Measurements from ENCODE around the gene PDE10A. TPM values are rescaled to one million over a fixed set of nuclear protein-coding genes. Genes with fewer than 3 reads are reported as not detected.
A peak's percentile ranks its signal among the peaks of the same experiment; 100 is the strongest.

Gene PDE10A
- total RNA-seq, 1 experiment from 2014 or later, result 0.31 TPM

DNA sequence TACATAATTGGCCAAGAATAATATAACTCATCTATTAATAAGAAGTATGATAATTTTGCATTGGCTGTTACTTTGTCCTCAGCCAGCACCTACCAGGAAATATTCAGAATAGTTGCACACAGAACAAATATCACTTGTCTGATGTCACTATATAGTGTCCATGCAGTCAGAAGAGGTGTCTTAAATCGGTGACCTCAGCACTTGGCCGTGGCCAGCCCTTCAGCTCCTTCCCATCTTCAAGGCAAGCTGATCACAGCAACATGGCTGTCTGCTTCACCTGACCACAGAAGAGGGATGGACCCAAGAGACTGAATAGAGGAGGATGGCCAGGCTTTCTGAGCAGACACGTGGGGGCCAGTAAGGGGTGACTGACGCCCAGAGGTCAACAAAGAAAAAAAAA lies 22.2 kb downstream of the PDE10A start:
- no peak overlapping the region for H2BK5ac ChIP-seq (ENCODE audit: insufficient read length, low read length)
- no peak overlapping the region for H3K14ac ChIP-seq (ENCODE audit: insufficient read depth, low read length)
- no peak overlapping the region for H4K8ac ChIP-seq (replicated peaks; ENCODE audit: insufficient read length, low read depth, low read length)
- H3T11ph ChIP-seq (ENCODE audit: low read length), result no peak overlapping the region
- H3K79me2 ChIP-seq (ENCODE audit: insufficient read depth, low read length), result no peaks in the 10 kb centered on the region
- H3K23me2 ChIP-seq (ENCODE audit: insufficient read length, low read depth, low read length, poor library complexity, severe bottlenecking), result no peaks in the 10 kb centered on the region
- H3K27me3 Mint-ChIP-seq (ENCODE audit: low read depth), result peaks cover 7% of the 10 kb centered on the region
- H3K4me2 ChIP-seq (ENCODE audit: insufficient read depth, insufficient read length, low read length), result no peak overlapping the region
- H2BK15ac ChIP-seq (ENCODE audit: low read depth, low read length), result no peak overlapping the region
- H3K18ac ChIP-seq (ENCODE audit: insufficient read length, low read depth, low read length), result no peak overlapping the region
- no peak overlapping the region for H3K4me3 Mint-ChIP-seq
- no peak overlapping the region for H2BK120ac ChIP-seq (ENCODE audit: low read depth, low read length, poor library complexity, severe bottlenecking)
- no CpG with 5 or more reads among the region's 4 CpGs for WGBS (ENCODE audit: extremely low coverage, insufficient read length, low lambda C conversion rate)
- H3K36me3 Mint-ChIP-seq (ENCODE audit: insufficient read depth in 1 of 3, low read depth in 3 of 3), result no peaks in the 10 kb centered on the region
- no peak overlapping the region for H3K23ac ChIP-seq (ENCODE audit: insufficient read length, low read depth, low read length)
- no peak overlapping the region for H3K56ac ChIP-seq (ENCODE audit: insufficient read length, low read depth, low read length)
- H2BK20ac ChIP-seq (ENCODE audit: low read depth, low read length, poor library complexity, severe bottlenecking), result no peak overlapping the region
- H3K27ac ChIP-seq (ENCODE audit: insufficient read length, low read depth, low read length), result no peak overlapping the region
- H2AFZ ChIP-seq (ENCODE audit: low read length), result no peak overlapping the region
- no peak for DNase-seq
- H2AK5ac ChIP-seq (ENCODE audit: insufficient read length, low read length), result no peak overlapping the region
- H3K27me3 ChIP-seq (ENCODE audit: insufficient read depth, low read length), result no peaks in the 10 kb centered on the region
- H3K79me1 ChIP-seq (ENCODE audit: insufficient read depth, low read depth, low read length, poor library complexity, severe bottlenecking), result no peaks in the 10 kb centered on the region
- no peaks in the 10 kb centered on the region for H3K9me3 ChIP-seq (ENCODE audit: control insufficient read depth, low read depth, low read length)
- peaks cover 32 to 34% of the 10 kb centered on the region in 2 experiments for H3K4me1 Mint-ChIP-seq
- H3K4ac ChIP-seq (ENCODE audit: low read depth, low read length), result no peak overlapping the region
- no peaks in the 10 kb centered on the region for H3K9me3 Mint-ChIP-seq
- H3K4me1 ChIP-seq (ENCODE audit: insufficient read depth, low read length), result peaks cover 12% of the 10 kb centered on the region; the same call in 1 of the 2 replicates
- TF ChIP-seq, protein P1, sequence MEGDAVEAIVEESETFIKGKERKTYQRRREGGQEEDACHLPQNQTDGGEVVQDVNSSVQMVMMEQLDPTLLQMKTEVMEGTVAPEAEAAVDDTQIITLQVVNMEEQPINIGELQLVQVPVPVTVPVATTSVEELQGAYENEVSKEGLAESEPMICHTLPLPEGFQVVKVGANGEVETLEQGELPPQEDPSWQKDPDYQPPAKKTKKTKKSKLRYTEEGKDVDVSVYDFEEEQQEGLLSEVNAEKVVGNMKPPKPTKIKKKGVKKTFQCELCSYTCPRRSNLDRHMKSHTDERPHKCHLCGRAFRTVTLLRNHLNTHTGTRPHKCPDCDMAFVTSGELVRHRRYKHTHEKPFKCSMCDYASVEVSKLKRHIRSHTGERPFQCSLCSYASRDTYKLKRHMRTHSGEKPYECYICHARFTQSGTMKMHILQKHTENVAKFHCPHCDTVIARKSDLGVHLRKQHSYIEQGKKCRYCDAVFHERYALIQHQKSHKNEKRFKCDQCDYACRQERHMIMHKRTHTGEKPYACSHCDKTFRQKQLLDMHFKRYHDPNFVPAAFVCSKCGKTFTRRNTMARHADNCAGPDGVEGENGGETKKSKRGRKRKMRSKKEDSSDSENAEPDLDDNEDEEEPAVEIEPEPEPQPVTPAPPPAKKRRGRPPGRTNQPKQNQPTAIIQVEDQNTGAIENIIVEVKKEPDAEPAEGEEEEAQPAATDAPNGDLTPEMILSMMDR (conservative IDR thresholded peaks at IDR 0.05), result no peak
- H3K27ac Mint-ChIP-seq, result 0 out of 7 replicates have a peak overlapping the region, but pooled peaks of 1 of the 3 experiments have one; percentile 40
- no peaks in the 10 kb centered on the region for H4K20me1 ChIP-seq (ENCODE audit: control insufficient read depth, insufficient read depth, insufficient read length)
- no peak overlapping the region for H2BK12ac ChIP-seq (ENCODE audit: insufficient read length, low read depth, low read length)
- no peak overlapping the region for H4K91ac ChIP-seq (ENCODE audit: insufficient read length, low read depth, low read length)
- H3K9ac ChIP-seq (ENCODE audit: extremely low read depth, insufficient read length, low read length), result no peak overlapping the region
- H4K5ac ChIP-seq (ENCODE audit: insufficient read length, low read depth, low read length), result no peak overlapping the region

All from H9 (cell line).